Small intestine (tissue), 7 donors: ENCODE data around the gene SEPTIN3. TPM values are rescaled to one million over a fixed set of nuclear protein-coding genes. Genes with fewer than 3 reads are reported as not detected.
"Not testable (repeated sequence)": the region's sequence is repeated elsewhere in the genome, so short reads cannot be mapped to it uniquely, and the experiment has no call there.

Experiments
- DNase-seq, 2 donors: peaks; one replicate each; pipeline versions ENCODE4 v3.0.0 to v3.0.0-alpha.2; 2013
- FAIRE-seq: peaks from 2 replicates; lab custom pipeline; 2012; peaks lifted over from hg19 to GRCh38; lab: Jason Lieb, UNC
- H3K27ac ChIP-seq, 3 donors: one replicate each; pipeline ENCODE4 v1.5.1; 2013; ENCODE audit warnings: low read length in 2 of 3, mild to moderate bottlenecking in 2 of 3, control low read depth in 1 of 3, inconsistent platforms in 1 of 3, low read depth in 1 of 3, moderate library complexity in 1 of 3
- H3K27me3 ChIP-seq, 3 donors: one replicate each; pipeline ENCODE4 v1.6.1; 2013; ENCODE audit warnings: low read length in 3 of 3, inconsistent platforms in 1 of 3; ENCODE audit not compliant: control insufficient read depth in 3 of 3, insufficient read depth in 3 of 3
- H3K36me3 ChIP-seq, 3 donors: one replicate each; pipeline ENCODE4 v1.6.1; 2013; ENCODE audit warnings: low read length in 3 of 3, inconsistent platforms in 1 of 3, low read depth in 1 of 3, mild to moderate bottlenecking in 1 of 3, moderate library complexity in 1 of 3; ENCODE audit not compliant: control insufficient read depth in 3 of 3, insufficient read depth in 2 of 3
- H3K4me1 ChIP-seq, 3 donors: one replicate each; pipeline ENCODE4 v1.6.1; 2013; ENCODE audit warnings: low read length in 2 of 3, inconsistent platforms in 1 of 3, low read depth in 1 of 3, mild to moderate bottlenecking in 1 of 3, moderate library complexity in 1 of 3; ENCODE audit not compliant: control insufficient read depth in 3 of 3, insufficient read depth in 2 of 3
- H3K4me3 ChIP-seq, 3 donors: one replicate each; pipeline ENCODE4 v1.5.1; 2013; ENCODE audit warnings: low read length in 3 of 3, control low read depth in 1 of 3, inconsistent platforms in 1 of 3, low read depth in 1 of 3, mild to moderate bottlenecking in 1 of 3, moderate library complexity in 1 of 3
- H3K9me3 ChIP-seq, 2 donors: one replicate each; pipeline ENCODE4 v1.6.1; 2013; ENCODE audit warnings: low read depth in 1 of 2, low read length in 1 of 2; ENCODE audit not compliant: control insufficient read depth in 2 of 2, insufficient read depth in 1 of 2
- WGBS, 3 donors: extraction: QIAGEN DNeasy Blood & Tissue Kit; methylation state at CpG; one replicate each; pipeline ENCODE4 v1.1.7; 2013; 5-methylcytosine and 5-hydroxymethylcytosine counted together
- polyA plus RNA-seq, 4 donors: library from polyadenylated mRNA; stranded (reverse) in 3 of 4; unstranded in 1 of 4; fragments of 200-250 nt in 3 of 4; fragments of 120-200 nt in 1 of 4; gene quantifications; one replicate each; pipeline versions ENCODE4 v1.2.1 to v1.2.3, GENCODE V29; 2013
- donor health status: healthy with polysubstance abuse.
- donor health status: control.
- donor health status: control.
- donor health status: Bipolar disorder and iron deficiency.
- donor health status: healthy.

Gene SEPTIN3
- polyA plus RNA-seq, 4 donors = 0.49 to 1.2 (median 0.81) TPM; not detected in 1

- not testable (repeated sequence) for DNase-seq, H3K27me3 ChIP-seq, H3K36me3 ChIP-seq, H3K9me3 ChIP-seq, FAIRE-seq, H3K4me3 ChIP-seq, H3K27ac ChIP-seq
- peaks cover 0 to 14% (median 0%) of the 10 kb centered on the region in 3 donors for H3K4me1 ChIP-seq
- WGBS, 3 donors = 87 to 98% (median 87%) methylated on average over 8 of the region's 8 CpGs
Measured at GRCh38 chr22:41948928-41949296, 20.3 kb upstream of the SEPTIN3 start.

GRCh38 chr22:41949297-41949965, 19.8 kb upstream of the SEPTIN3 start:
- Histone ChIP-seq H3K4me3 (no peak overlapping the region), H3K36me3 (peaks cover 0 to 5% (median 0%) of the 10 kb centered on the region in 3 donors), H3K27me3 (no peaks in the 10 kb centered on the region), H3K9me3 (no peaks in the 10 kb centered on the region), H3K4me1 (peaks cover 0 to 14% (median 0%) of the 10 kb centered on the region in 3 donors), H3K27ac (no peak overlapping the region)
- FAIRE-seq = no peak
- DNase-seq = no peak
- 83 to 96% (median 86%) methylated on average over 7 of the region's 7 CpGs for WGBS, 3 donors

DNA sequence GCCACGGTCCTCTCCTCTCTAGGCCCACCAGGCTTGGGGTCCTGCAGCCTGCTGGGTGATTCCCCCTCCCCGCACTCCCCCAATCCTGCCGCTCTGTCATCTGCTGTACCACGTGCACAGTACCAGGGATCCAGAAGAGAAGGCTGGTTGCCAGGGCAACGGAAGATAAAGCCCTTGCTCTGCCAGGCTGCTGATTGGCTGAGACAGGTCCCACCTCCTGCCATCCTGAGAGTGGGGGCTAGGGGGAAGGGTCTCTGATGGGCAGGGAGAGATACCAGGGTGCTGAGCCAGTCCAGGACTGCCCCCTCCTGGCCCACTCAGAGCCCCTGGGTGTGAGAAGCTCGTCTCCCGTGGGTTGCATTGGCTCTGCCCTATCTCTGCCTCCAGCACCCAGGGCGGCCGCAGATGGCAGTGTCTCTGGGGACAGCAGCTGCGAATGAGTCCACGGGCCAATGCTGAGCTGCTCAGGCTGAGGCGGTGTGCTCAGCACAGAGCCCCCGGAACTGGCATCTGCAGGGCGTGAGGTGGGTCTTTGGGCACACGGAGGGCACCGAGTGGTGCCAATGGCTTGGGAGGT, 17.3 kb upstream of the SEPTIN3 start, which contains the start of gene SMIM45:
Gene SMIM45 (plus strand): TSS at position 253 of the 577 bp plus-strand sequence.
- WGBS, 3 donors = 67 to 70% (median 68%) methylated on average over 16 of the region's 16 CpGs
- Histone ChIP-seq H3K27ac (no peak within 1 kb of the TSS), H3K4me1 (peaks cover 0 to 4% (median 0%) of the 10 kb centered on the region in 3 donors), H3K27me3 (no peaks in the 10 kb centered on the region), H3K36me3 (no peaks in the 10 kb centered on the region), H3K4me3 (no peak within 1 kb of the TSS), H3K9me3 (no peaks in the 10 kb centered on the region)
- DNase-seq (no peak), FAIRE-seq (no peak)

GRCh38 chr22:41952713-41953112, 16.5 kb upstream of the SEPTIN3 start:
- Histone ChIP-seq H3K9me3 (no peaks in the 10 kb centered on the region), H3K4me1 (peaks cover 0 to 2% (median 0%) of the 10 kb centered on the region in 3 donors), H3K36me3 (no peaks in the 10 kb centered on the region), H3K4me3 (no peak overlapping the region), H3K27ac (no peak overlapping the region), H3K27me3 (no peaks in the 10 kb centered on the region)
- FAIRE-seq (no peak), DNase-seq (no peak)
- WGBS, 3 donors = 94 to 96% (median 95%) methylated on average over 2 of the region's 2 CpGs

- peak overlapping the region in 2 of 3 donors; percentile 15 to 21 for H3K4me3 ChIP-seq
Measured at GRCh38 chr22:41957941-41958556, 11.2 kb upstream of the SEPTIN3 start.

GRCh38 chr22:41963453-41964111, 5.7 kb upstream of the SEPTIN3 start:
- 70 to 81% (median 75%) methylated on average over 9 of the region's 9 CpGs for WGBS, 3 donors
- H3K4me3 ChIP-seq = no peak overlapping the region
- no peak overlapping the region for H3K27ac ChIP-seq
- no peaks in the 10 kb centered on the region for H3K9me3 ChIP-seq
- peaks cover 0 to 2% (median 0%) of the 10 kb centered on the region in 3 donors for H3K4me1 ChIP-seq
- DNase-seq (no peak), FAIRE-seq (no peak)
- peaks cover 0 to 3% (median 0%) of the 10 kb centered on the region in 3 donors for H3K27me3 ChIP-seq
- H3K36me3 ChIP-seq = no peaks in the 10 kb centered on the region

More at GRCh38 chr22:41957941-41958556, 11.2 kb upstream of the SEPTIN3 start:
- Histone ChIP-seq H3K4me1 (peaks cover 0 to 5% (median 0%) of the 10 kb centered on the region in 3 donors), H3K27ac (no peak overlapping the region), H3K36me3 (no peaks in the 10 kb centered on the region), H3K27me3 (peaks cover 0 to 3% (median 0%) of the 10 kb centered on the region in 3 donors), H3K9me3 (no peaks in the 10 kb centered on the region)
- DNase-seq = no peak
- 39 to 59% (median 44%) methylated on average over 20 to 23 of the region's 23 CpGs for WGBS, 3 donors
- no peak for FAIRE-seq

- Histone ChIP-seq H3K27ac (no peak overlapping the region), H3K27me3 (peaks cover 0 to 3% (median 0%) of the 10 kb centered on the region in 3 donors), H3K36me3 (no peaks in the 10 kb centered on the region), H3K4me1 (peaks cover 0 to 4% (median 0%) of the 10 kb centered on the region in 3 donors), H3K9me3 (no peaks in the 10 kb centered on the region), H3K4me3 (no peak overlapping the region)
- DNase-seq (no peak), FAIRE-seq (no peak)
- 72 to 84% (median 83%) methylated on average over 5 of the region's 5 CpGs for WGBS, 3 donors
Measured at GRCh38 chr22:41964112-41964491, 5.1 kb upstream of the SEPTIN3 start.

GRCh38 chr22:41966225-41966606, 3.0 kb upstream of the SEPTIN3 start:
- Histone ChIP-seq H3K27me3 (peaks cover 0 to 3% (median 0%) of the 10 kb centered on the region in 3 donors), H3K27ac (no peak overlapping the region), H3K9me3 (no peaks in the 10 kb centered on the region), H3K4me1 (peaks cover 0 to 4% (median 0%) of the 10 kb centered on the region in 3 donors), H3K4me3 (no peak overlapping the region), H3K36me3 (no peaks in the 10 kb centered on the region)
- WGBS, 3 donors = 93 to 100% (median 96%) methylated on average over 2 of the region's 2 CpGs
- no peak for DNase-seq
- FAIRE-seq = no peak
